ENCODE data around the gene RNF41.

RNF41 gene

DNA sequence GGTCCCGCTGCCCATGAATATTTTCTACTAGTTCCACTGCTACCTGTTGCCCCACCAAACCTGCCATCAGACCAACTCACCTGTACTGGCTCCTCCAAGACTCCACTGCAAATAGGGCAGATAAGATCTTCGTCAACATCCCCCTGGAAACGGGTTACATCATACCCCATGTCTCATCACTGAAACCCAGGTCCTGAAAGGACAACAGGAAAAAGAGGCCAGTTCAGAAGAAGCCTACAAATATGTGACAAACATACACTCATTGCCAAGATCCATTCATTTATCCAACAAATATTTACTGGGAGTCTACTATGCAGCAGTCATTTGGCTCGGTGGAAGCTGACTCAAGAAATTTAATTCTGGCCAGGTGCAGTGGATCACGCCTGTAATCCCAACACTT lies 7.8 kb downstream of the RNF41 start:
- Histone ChIP-seq H3K4me3 (ENCODE audit: low read depth, low read length) (no peak overlapping the region), H2AFZ (ENCODE audit: low read length, unreplicated experiment) (no peak overlapping the region), H3K27me3 (ENCODE audit: insufficient read depth, low read length) (no peaks in the 10 kb centered on the region), H3K27ac (ENCODE audit: low read depth, low read length) (no peak overlapping the region), H3K79me2 (ENCODE audit: control insufficient read depth, insufficient read depth, low read length, unreplicated experiment) (peaks cover 6% of the 10 kb centered on the region), H3K4me1 (ENCODE audit: control insufficient read depth, insufficient read depth, low read length, unreplicated experiment) (no peaks in the 10 kb centered on the region), H3K36me3 (ENCODE audit: insufficient read depth, low read length) (peaks cover 27% of the 10 kb centered on the region)

DNA sequence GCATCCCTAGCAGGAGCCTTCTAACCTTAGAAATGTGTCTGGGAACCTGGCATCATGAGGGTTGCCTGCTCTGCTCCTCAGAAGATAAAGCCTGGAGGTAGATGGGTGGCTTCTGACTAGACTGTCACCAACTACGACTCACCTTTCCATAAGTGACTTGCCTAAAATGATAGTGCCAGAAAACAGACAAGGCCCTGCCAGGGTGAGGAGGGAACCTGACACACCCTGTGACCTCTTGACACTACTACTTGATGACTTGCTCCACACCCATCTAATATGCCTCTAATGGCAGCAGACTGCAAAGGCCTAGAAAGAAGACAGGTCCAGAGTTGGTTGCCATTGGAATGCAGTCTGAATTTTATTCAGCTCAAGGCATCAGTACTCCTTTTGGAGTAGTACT lies 9.4 kb downstream of the RNF41 start:
- Histone ChIP-seq H3K27ac (ENCODE audit: low read depth, low read length) (no peak overlapping the region), H3K27me3 (ENCODE audit: insufficient read depth, low read length) (no peaks in the 10 kb centered on the region), H3K4me3 (ENCODE audit: low read depth, low read length) (no peak overlapping the region), H2AFZ (ENCODE audit: low read length, unreplicated experiment) (no peak overlapping the region), H3K4me1 (ENCODE audit: control insufficient read depth, insufficient read depth, low read length, unreplicated experiment) (peaks cover 3% of the 10 kb centered on the region), H3K79me2 (ENCODE audit: control insufficient read depth, insufficient read depth, low read length, unreplicated experiment) (peaks cover 3% of the 10 kb centered on the region), H3K36me3 (ENCODE audit: insufficient read depth, low read length) (peaks cover 27% of the 10 kb centered on the region)

DNA sequence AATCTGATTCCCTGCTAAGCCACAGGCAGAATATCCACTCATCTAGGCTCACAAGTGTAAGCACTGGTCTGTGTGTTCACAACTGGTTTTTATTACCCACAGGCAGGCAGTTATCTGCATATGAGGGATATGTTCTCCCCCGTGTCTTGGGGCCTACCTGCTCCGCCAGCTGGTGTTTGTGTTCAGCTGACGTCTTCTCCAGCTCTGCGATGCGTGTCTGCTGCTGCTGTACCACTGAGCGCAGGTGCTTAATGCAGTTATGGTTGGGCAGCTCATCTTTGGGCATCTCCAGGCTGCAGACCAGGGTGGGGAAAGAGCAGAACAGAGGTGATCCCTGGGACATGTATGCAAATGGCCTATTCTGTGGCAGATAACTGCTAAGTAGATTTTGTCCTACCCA lies 13.7 kb downstream of the RNF41 start:
- no peaks in the 10 kb centered on the region for H3K79me2 ChIP-seq (ENCODE audit: control insufficient read depth, insufficient read depth, low read length, unreplicated experiment)
- H3K4me1 ChIP-seq (ENCODE audit: control insufficient read depth, insufficient read depth, low read length, unreplicated experiment) = peaks cover 9% of the 10 kb centered on the region
- H3K4me3 ChIP-seq (ENCODE audit: low read depth, low read length) = no peak overlapping the region
- no peaks in the 10 kb centered on the region for H3K27me3 ChIP-seq (ENCODE audit: insufficient read depth, low read length)
- H2AFZ ChIP-seq (ENCODE audit: low read length, unreplicated experiment) = no peak overlapping the region
- peaks cover 22% of the 10 kb centered on the region for H3K36me3 ChIP-seq (ENCODE audit: insufficient read depth, low read length)
- no peak overlapping the region for H3K27ac ChIP-seq (ENCODE audit: low read depth, low read length)

DNA sequence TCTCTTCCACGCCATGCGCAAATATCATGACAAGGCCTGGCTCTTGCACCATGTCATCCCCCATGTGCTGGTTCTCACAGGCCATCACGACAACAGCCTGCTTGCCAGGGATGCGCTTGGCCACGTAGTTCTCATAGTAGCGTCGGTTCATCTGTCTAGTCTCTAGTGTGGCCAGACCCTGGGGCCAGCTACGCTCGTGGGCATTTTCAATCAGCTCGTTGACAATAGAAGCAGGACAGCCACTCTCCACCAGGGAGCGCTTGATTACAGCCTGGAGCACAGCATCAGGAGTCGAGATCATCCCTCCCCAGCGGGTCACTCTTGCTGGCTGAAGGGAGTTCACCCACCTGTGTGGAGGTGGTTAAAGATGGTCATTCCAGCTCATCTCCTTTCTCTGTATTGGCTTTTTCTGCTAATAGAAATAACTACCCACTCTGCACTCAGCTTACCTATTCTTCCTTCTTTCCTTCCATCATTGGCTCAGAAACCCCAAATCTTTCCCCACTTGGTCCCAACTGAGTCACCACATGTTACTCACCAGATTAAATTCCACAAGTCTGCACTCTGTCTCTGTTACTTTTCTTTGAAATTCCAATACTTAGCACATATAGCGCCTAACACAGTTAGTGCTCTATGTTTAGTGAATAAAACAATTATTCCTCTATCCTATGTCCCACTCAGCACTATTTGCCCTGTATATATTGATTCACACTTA lies 15.1 kb downstream of the RNF41 start:
- no peak overlapping the region for H2AFZ ChIP-seq (ENCODE audit: low read length, unreplicated experiment)
- no peak overlapping the region for H3K4me3 ChIP-seq (ENCODE audit: low read depth, low read length)
- H3K79me2 ChIP-seq (ENCODE audit: control insufficient read depth, insufficient read depth, low read length, unreplicated experiment) = no peaks in the 10 kb centered on the region
- no peaks in the 10 kb centered on the region for H3K27me3 ChIP-seq (ENCODE audit: insufficient read depth, low read length)
- peaks cover 15% of the 10 kb centered on the region for H3K36me3 ChIP-seq (ENCODE audit: insufficient read depth, low read length)
- peaks cover 9% of the 10 kb centered on the region for H3K4me1 ChIP-seq (ENCODE audit: control insufficient read depth, insufficient read depth, low read length, unreplicated experiment)
- H3K27ac ChIP-seq (ENCODE audit: low read depth, low read length) = peak overlapping the region; percentile 17; the same call in 1 of the 2 replicates

DNA sequence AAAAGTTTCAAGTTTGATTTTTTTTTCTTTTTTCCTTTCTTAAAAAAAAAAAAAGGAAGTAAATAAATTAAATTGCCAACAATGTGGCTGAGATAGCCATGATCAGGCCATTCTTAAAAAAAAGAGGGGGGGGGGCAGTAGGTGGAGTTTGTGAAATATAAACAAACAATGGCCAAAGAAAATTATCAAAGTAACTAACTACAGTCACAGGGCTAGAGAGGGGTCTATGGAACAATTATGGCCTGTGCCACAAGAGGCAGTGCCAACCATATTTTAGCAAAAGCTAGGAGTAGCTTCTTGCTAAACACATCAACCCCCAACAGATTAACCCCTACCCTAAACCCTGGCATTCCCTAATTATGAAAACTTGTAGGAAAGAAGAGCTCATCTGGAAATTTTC lies 16.3 kb downstream of the RNF41 start:
- no peaks in the 10 kb centered on the region for H3K27me3 ChIP-seq (ENCODE audit: insufficient read depth, low read length)
- peaks cover 15% of the 10 kb centered on the region for H3K36me3 ChIP-seq (ENCODE audit: insufficient read depth, low read length)
- no peak overlapping the region for H3K4me3 ChIP-seq (ENCODE audit: low read depth, low read length)
- no peak overlapping the region for H3K27ac ChIP-seq (ENCODE audit: low read depth, low read length)
- H3K79me2 ChIP-seq (ENCODE audit: control insufficient read depth, insufficient read depth, low read length, unreplicated experiment) = no peaks in the 10 kb centered on the region
- H2AFZ ChIP-seq (ENCODE audit: low read length, unreplicated experiment) = no peak overlapping the region
- peaks cover 9% of the 10 kb centered on the region for H3K4me1 ChIP-seq (ENCODE audit: control insufficient read depth, insufficient read depth, low read length, unreplicated experiment)

DNA sequence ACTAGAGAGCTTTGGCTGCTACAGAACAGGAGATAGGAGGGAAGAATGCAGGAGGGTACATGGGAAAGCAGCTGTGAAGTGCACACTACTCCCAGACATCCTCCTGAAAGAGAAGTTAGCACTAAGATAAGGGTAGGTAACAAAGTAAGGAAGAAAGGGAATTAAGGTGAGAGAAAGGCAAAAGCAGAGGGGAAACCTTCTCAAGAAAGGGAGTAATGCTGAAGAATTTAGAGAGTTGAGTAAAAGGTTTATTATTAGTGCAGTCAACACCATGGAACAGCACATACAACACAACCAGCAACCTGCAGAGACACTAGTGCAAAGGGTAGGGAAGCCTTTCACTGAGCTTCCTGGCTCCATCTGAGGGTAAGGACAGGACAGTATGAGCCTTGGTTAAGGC lies 17.4 kb downstream of the RNF41 start:
- H3K4me3 ChIP-seq (ENCODE audit: low read depth, low read length) = no peak overlapping the region
- H3K79me2 ChIP-seq (ENCODE audit: control insufficient read depth, insufficient read depth, low read length, unreplicated experiment) = no peaks in the 10 kb centered on the region
- no peaks in the 10 kb centered on the region for H3K27me3 ChIP-seq (ENCODE audit: insufficient read depth, low read length)
- H3K27ac ChIP-seq (ENCODE audit: low read depth, low read length) = no peak overlapping the region
- H2AFZ ChIP-seq (ENCODE audit: low read length, unreplicated experiment) = no peak overlapping the region
- H3K36me3 ChIP-seq (ENCODE audit: insufficient read depth, low read length) = peaks cover 11% of the 10 kb centered on the region
- H3K4me1 ChIP-seq (ENCODE audit: control insufficient read depth, insufficient read depth, low read length, unreplicated experiment) = peaks cover 9% of the 10 kb centered on the region

DNA sequence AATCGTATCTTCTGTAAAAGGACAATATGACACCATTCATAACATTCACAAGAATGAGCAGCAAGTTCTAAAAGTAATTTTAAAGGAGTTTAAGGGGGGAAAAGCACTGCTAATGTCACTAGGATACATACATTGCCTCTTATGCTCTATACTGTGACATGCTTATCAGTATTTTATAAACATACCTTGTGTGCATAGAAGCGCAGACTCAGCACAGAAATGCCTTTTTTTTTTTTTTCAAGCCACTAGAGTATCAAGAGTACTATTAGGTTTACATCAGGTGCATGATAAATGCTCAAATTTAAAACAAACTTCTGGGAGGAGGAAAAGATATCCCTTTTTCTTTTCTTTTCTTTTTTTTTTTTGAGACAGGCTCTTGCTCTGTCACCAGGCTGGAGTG lies 18.9 kb downstream of the RNF41 start:
- no peaks in the 10 kb centered on the region for H3K27me3 ChIP-seq (ENCODE audit: insufficient read depth, low read length)
- H3K36me3 ChIP-seq (ENCODE audit: insufficient read depth, low read length) = peaks cover 11% of the 10 kb centered on the region

DNA sequence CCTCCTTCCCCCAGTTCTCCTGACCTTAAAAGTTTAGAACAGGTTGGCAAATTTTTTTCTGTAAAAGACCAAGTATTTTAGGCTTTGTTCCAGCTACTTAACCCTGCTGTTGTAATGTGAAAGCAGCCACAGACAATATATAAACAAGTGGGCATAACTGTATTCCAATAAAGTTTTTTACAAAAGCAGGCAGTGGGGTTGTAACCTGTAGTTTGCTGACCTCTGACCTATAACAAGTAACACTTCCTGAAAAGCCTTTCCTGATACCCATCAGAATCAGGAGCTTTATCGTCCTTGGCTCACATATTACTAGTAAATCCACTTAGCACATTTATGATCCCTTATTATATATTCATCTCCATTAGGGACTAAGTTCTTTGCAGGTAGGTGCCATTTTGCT lies 19.4 kb downstream of the RNF41 start:
- Histone ChIP-seq H3K36me3 (ENCODE audit: insufficient read depth, low read length) (peaks cover 11% of the 10 kb centered on the region), H3K27ac (ENCODE audit: low read depth, low read length) (no peak overlapping the region), H3K4me3 (ENCODE audit: low read depth, low read length) (no peak overlapping the region), H3K79me2 (ENCODE audit: control insufficient read depth, insufficient read depth, low read length, unreplicated experiment) (no peaks in the 10 kb centered on the region), H2AFZ (ENCODE audit: low read length, unreplicated experiment) (no peak overlapping the region), H3K27me3 (ENCODE audit: insufficient read depth, low read length) (no peaks in the 10 kb centered on the region), H3K4me1 (ENCODE audit: control insufficient read depth, insufficient read depth, low read length, unreplicated experiment) (peaks cover 5% of the 10 kb centered on the region)

More for the DNA sequence above, 18.9 kb downstream of the RNF41 start:
- H3K27ac ChIP-seq (ENCODE audit: low read depth, low read length) = no peak overlapping the region
- no peaks in the 10 kb centered on the region for H3K79me2 ChIP-seq (ENCODE audit: control insufficient read depth, insufficient read depth, low read length, unreplicated experiment)
- H2AFZ ChIP-seq (ENCODE audit: low read length, unreplicated experiment) = no peak overlapping the region
- no peak overlapping the region for H3K4me3 ChIP-seq (ENCODE audit: low read depth, low read length)
- H3K4me1 ChIP-seq (ENCODE audit: control insufficient read depth, insufficient read depth, low read length, unreplicated experiment) = peaks cover 9% of the 10 kb centered on the region

DNA sequence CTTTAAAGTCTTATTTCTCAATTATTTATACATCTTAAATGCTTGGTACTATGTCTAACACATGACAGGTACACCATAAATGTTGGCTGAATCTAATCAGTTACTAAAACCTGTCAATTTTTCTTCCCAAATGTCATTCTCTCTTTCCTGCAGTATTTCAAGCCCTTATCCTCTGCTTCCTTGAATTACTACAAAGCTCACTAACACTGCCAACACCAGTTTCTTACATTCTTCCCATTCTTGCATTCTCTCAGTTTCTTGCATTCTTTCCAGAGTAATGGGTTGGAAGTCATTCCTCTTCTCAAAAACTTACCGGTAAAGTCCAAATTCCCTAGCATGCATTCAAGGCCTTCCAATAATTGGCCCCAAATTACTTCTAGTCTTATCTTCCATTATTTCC lies 22.9 kb downstream of the RNF41 start:
- no peak overlapping the region for H3K27ac ChIP-seq (ENCODE audit: low read depth, low read length)

DNA sequence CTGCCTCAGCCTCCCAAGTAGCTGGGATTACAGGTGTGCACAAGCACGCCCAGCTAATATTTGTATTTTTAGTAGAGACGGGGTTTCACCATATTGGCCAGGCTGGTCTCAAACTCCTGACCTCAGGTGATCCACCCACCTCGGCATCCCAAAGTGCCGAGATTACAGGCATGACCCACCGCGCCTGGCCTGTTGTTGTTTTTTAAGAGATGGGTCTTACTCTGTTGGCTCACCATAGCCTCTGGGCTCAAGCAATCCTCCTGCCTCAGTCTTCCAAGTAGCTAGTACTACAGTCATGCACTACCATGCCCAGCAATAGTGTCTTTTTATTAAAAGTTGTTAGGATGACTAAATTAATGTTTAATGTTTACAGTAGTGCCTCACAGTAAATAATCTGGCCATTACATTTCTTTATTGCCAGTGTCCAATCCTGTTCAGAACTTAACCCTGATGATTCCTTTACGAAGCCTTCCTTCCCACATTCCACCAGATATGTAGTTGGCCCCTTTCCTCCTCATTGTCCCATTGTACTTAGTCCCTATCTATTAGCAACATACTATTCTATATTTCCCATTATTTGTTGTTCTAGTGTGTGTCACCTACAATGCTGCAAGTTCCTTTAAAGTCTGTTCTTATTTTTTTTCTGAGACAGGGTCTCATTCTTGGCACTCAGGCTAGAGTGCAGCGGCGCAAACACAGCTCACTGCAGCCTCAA lies 23.6 kb downstream of the RNF41 start:
- Histone ChIP-seq H3K27ac (ENCODE audit: low read depth, low read length) (no peak overlapping the region), H3K27me3 (ENCODE audit: insufficient read depth, low read length) (no peaks in the 10 kb centered on the region), H3K36me3 (ENCODE audit: insufficient read depth, low read length) (no peaks in the 10 kb centered on the region), H3K4me3 (ENCODE audit: low read depth, low read length) (no peak overlapping the region), H3K79me2 (ENCODE audit: control insufficient read depth, insufficient read depth, low read length, unreplicated experiment) (no peaks in the 10 kb centered on the region), H3K4me1 (ENCODE audit: control insufficient read depth, insufficient read depth, low read length, unreplicated experiment) (peaks cover 6% of the 10 kb centered on the region), H2AFZ (ENCODE audit: low read length, unreplicated experiment) (no peak overlapping the region)

More for the DNA sequence above, 22.9 kb downstream of the RNF41 start:
- Histone ChIP-seq H3K4me1 (ENCODE audit: control insufficient read depth, insufficient read depth, low read length, unreplicated experiment) (peaks cover 3% of the 10 kb centered on the region), H3K27me3 (ENCODE audit: insufficient read depth, low read length) (no peaks in the 10 kb centered on the region), H3K79me2 (ENCODE audit: control insufficient read depth, insufficient read depth, low read length, unreplicated experiment) (no peaks in the 10 kb centered on the region), H3K36me3 (ENCODE audit: insufficient read depth, low read length) (no peaks in the 10 kb centered on the region), H3K4me3 (ENCODE audit: low read depth, low read length) (no peak overlapping the region), H2AFZ (ENCODE audit: low read length, unreplicated experiment) (no peak overlapping the region)
